ES-I3 (cell line): Measurements from ENCODE around the gene EPHB2.

Experiments
- H3K36me3 ChIP-seq: 2 replicates; pipeline ENCODE4 v1.6.1; 2013; ENCODE audit warnings: mild to moderate bottlenecking, low read length, control low read depth, moderate library complexity; ENCODE audit not compliant: insufficient read depth
- H3K4me1 ChIP-seq: 2 replicates; pipeline ENCODE4 v1.6.1; 2013; ENCODE audit warnings: mild to moderate bottlenecking, control low read depth, low read length; ENCODE audit not compliant: insufficient read depth
- H3K9ac ChIP-seq: 2 replicates; pipeline ENCODE4 v1.6.1; 2013; ENCODE audit warnings: low read depth, mild to moderate bottlenecking, low read length, moderate library complexity
- H3K9me3 ChIP-seq: 2 replicates; pipeline ENCODE4 v1.6.1; 2013; ENCODE audit warnings: mild to moderate bottlenecking, low read length, moderate library complexity; ENCODE audit not compliant: control insufficient read depth, insufficient read depth

The EPHB2 gene

DNA sequence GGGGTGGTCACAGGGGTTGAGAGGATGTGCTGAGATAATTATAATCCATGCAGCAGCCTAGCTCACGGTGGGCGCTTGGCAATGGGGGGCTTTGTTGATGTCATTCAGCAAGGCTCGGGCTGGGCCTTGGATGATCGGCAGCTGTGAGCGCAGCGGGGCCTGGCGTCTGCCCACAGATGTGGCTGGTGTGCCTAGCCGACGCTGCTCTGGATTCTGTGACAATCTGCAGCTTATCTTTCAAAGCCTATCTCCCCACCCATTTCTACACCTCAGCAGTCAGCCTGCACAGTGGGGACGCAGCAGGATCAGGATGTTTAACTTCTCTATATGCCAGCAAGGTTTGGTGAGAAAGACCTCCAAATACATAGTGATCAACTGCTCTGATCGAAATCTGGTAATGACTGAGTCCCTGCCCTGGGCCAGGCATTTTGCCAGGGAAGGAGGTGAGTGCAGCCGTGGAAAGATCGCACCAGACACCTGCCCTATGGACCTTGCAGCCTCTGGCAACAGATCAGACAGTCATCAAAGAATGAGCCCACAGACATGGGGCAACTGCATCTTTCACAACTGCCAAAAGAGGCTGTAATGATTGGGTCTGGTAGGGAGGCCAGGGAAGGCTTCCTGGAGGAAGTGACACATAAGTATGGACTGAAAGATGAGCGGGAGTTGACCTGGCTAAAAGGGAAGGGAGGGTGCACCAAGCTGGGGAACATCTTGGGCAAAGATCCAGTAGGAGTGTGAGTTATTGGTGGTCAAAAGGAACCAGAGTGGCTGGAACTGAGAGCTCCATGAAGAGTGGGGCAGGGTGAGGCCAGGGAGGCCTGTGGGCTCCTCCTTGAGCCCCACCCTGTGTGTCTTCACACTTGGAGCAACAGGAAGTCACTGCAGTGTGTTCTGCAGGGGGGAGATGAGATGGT, 35.3 kb downstream of the EPHB2 start:
- Histone ChIP-seq H3K9me3 (no peaks in the 10 kb centered on the region), H3K9ac (no peak overlapping the region), H3K4me1 (peaks cover 5% of the 10 kb centered on the region; the same call in 1 of the 2 replicates), H3K36me3 (no peaks in the 10 kb centered on the region)

GRCh38 chr1:22747021-22747734, 36.5 kb downstream of the EPHB2 start:
- no peaks in the 10 kb centered on the region for H3K9me3 ChIP-seq
- H3K4me1 ChIP-seq: peaks cover 5% of the 10 kb centered on the region; the same call in 1 of the 2 replicates
- no peaks in the 10 kb centered on the region for H3K36me3 ChIP-seq
- no peak overlapping the region for H3K9ac ChIP-seq

GRCh38 chr1:22747735-22748073, 37.1 kb downstream of the EPHB2 start:
- Histone ChIP-seq H3K9ac (no peak overlapping the region), H3K9me3 (no peaks in the 10 kb centered on the region), H3K36me3 (no peaks in the 10 kb centered on the region), H3K4me1 (peaks cover 5% of the 10 kb centered on the region; the same call in 1 of the 2 replicates)

DNA sequence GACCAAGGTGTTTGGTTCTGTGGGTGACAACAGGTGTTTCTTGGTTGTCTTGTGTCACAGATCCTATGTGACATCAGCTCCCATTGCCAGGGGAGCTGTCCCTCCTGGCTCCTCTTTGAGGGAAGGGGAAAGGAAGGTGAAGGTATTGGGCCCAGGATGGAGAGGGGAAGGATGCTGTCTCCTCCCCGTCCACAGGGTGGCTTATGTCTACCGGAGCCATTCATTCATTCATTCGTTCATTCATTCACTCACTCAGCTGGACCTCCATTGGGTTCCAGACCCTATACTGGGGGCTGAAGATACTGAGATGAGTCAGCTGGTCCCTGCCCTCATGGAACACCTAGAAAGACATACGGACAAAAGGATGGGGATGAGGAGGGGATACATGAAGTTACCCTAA, 38.9 kb downstream of the EPHB2 start:
- no peaks in the 10 kb centered on the region for H3K36me3 ChIP-seq
- peaks cover 8% of the 10 kb centered on the region; the same call in 1 of the 2 replicates for H3K4me1 ChIP-seq
- H3K9ac ChIP-seq: no peak overlapping the region
- H3K9me3 ChIP-seq: no peaks in the 10 kb centered on the region

DNA sequence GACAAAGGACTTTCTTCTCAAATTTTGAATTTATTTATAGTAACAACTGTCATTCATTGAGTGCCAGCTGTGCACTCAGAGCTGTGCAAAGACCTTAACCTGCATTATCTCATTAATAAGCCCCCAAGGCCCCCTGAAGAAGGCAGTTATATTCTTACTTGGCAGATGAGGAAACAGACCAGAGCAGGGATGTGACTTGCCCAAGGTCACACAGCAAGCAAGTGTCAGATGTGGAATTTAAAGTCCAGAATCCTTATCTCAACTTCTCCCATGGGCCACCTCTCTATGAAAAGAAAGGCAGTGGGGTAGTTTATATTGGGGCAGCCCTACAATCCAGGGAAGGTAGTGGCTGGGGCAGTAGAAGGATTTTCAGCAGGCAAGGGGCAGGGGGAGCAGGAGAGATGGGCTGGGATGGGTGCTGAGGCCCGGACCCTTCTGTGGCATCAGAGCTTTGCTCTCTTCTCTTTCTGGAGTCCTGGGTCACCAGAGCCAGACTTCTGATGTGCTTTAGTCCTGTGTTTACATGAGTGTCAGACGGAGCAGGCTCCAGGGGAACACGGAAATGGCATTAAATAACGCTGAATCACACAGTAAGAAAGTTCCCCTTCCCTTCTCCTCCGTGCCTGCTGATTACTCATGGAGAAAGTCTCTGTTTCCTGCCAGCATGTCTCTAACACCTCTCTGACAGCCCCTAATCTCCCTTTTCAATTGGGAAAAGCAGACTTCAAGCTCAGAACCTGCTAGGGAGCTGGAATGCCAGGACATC, 39.5 kb downstream of the EPHB2 start:
- Histone ChIP-seq H3K4me1 (peaks cover 8% of the 10 kb centered on the region; the same call in 1 of the 2 replicates), H3K9me3 (no peaks in the 10 kb centered on the region), H3K36me3 (no peaks in the 10 kb centered on the region), H3K9ac (no peak overlapping the region)

GRCh38 chr1:22750685-22751051, 40.0 kb downstream of the EPHB2 start:
- H3K4me1 ChIP-seq: peaks cover 8% of the 10 kb centered on the region; the same call in 1 of the 2 replicates
- no peak overlapping the region for H3K9ac ChIP-seq
- H3K36me3 ChIP-seq: no peaks in the 10 kb centered on the region
- no peaks in the 10 kb centered on the region for H3K9me3 ChIP-seq

- Histone ChIP-seq H3K9me3 (no peaks in the 10 kb centered on the region), H3K9ac (no peak overlapping the region), H3K4me1 (peaks cover 8% of the 10 kb centered on the region; the same call in 1 of the 2 replicates), H3K36me3 (no peaks in the 10 kb centered on the region)
Observed at GRCh38 chr1:22751124-22751531, 40.5 kb downstream of the EPHB2 start.

DNA sequence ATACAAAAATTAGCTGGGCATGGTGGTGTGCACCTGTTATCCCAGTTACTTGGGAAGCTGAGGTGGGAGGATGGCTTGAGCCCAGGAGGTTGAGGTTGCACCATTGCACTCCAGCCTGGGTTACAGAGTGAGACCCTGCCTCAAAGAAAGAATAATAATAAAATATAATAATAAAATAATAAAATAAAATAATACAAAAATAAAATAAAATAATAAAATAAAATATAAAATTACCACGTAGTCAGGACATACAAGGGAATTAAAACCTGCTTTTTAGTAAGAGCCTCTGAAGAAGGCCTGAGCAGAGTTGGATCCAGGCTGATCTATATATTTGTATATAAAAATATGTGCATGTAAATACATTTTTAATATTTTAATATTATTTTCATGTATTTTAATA, 41.7 kb downstream of the EPHB2 start:
- H3K9ac ChIP-seq: no peak overlapping the region
- H3K9me3 ChIP-seq: no peaks in the 10 kb centered on the region
- H3K36me3 ChIP-seq: no peaks in the 10 kb centered on the region
- H3K4me1 ChIP-seq: peaks cover 3% of the 10 kb centered on the region; the same call in 1 of the 2 replicates

DNA sequence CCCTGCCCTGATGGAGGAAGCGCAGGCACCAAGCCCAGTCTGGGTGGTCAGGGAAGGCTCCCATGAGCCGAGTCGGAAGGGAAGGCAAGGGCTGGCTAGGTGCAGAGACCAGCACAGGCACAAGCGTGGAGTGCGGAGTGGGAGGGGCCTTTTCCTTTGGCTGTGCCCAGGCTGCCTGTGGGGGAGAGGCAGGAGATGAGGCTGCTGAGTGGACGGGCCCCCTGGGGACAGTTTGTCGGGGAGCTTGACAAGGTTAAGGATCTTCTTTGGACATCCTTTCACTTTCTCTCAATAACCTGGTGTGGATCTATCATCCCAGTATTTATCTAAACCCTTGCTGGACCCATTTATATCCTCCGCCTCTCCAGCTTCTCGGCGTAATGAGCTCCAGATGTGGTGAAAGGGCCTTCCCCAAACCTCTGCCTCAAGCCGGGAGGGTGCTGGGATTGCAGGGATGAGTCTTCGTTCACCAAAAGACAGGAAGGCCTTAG, 42.9 kb downstream of the EPHB2 start:
- H3K9me3 ChIP-seq: no peaks in the 10 kb centered on the region
- H3K36me3 ChIP-seq: no peaks in the 10 kb centered on the region
- no peak overlapping the region for H3K9ac ChIP-seq
- H3K4me1 ChIP-seq: peaks cover 3% of the 10 kb centered on the region; the same call in 1 of the 2 replicates

GRCh38 chr1:22754106-22754768, 43.6 kb downstream of the EPHB2 start:
- no peaks in the 10 kb centered on the region for H3K36me3 ChIP-seq
- no peak overlapping the region for H3K9ac ChIP-seq
- peaks cover 3% of the 10 kb centered on the region; the same call in 1 of the 2 replicates for H3K4me1 ChIP-seq
- H3K9me3 ChIP-seq: no peaks in the 10 kb centered on the region

DNA sequence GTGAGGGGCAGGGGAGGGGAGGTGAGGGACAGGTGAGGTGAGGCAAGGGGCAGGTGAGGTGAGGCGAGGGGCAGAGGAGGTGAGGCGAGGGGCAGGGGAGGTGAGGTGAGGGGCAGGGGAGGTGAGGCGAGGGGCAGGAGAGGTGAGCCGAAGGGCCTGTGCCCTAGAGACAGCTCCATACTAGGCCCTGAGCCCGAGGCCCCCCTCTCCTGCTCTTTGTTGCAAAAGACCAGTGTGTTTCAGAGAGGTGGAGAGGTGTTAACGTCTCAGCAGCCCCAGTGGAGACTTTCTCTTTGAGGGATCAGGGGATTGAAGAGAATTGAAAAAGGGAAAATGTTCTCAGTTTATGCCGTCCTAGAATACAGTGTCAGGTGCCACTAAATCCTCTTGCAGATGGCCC, 44.2 kb downstream of the EPHB2 start:
- no peaks in the 10 kb centered on the region for H3K9me3 ChIP-seq
- peaks cover 3% of the 10 kb centered on the region; the same call in 1 of the 2 replicates for H3K4me1 ChIP-seq
- no peak overlapping the region for H3K9ac ChIP-seq
- no peaks in the 10 kb centered on the region for H3K36me3 ChIP-seq

- no peaks in the 10 kb centered on the region for H3K9me3 ChIP-seq
- no peak overlapping the region for H3K9ac ChIP-seq
- no peaks in the 10 kb centered on the region for H3K36me3 ChIP-seq
- peaks cover 3% of the 10 kb centered on the region; the same call in 1 of the 2 replicates for H3K4me1 ChIP-seq
Observed at GRCh38 chr1:22755641-22756040, 45.0 kb downstream of the EPHB2 start.

- peaks cover 3% of the 10 kb centered on the region; the same call in 1 of the 2 replicates for H3K4me1 ChIP-seq
- H3K9me3 ChIP-seq: no peaks in the 10 kb centered on the region
- no peak overlapping the region for H3K9ac ChIP-seq
Observed at GRCh38 chr1:22756125-22756735, 45.6 kb downstream of the EPHB2 start.

More at GRCh38 chr1:22756125-22756735, 45.6 kb downstream of the EPHB2 start:
- H3K36me3 ChIP-seq: no peaks in the 10 kb centered on the region
